Mesendoderm (in vitro differentiated cells): ENCODE measurements around the gene APOC3.

ENCODE experiments used
- DNase-seq: peaks from one replicate; pipeline ENCODE4 v3.0.0; 2013
- H2AK5ac ChIP-seq: 2 replicates; pipeline ENCODE4 v1.6.1; 2013; ENCODE audit warnings: low read length, inconsistent platforms
- H2BK120ac ChIP-seq: 2 replicates; pipeline ENCODE4 v1.6.1; 2013; ENCODE audit warnings: low read depth, mild to moderate bottlenecking, low read length, moderate library complexity, mixed read lengths
- H2BK15ac ChIP-seq: replicated peaks from 2 replicates; pipeline ENCODE4 v1.6.1; 2013; ENCODE audit warnings: low read depth, mild to moderate bottlenecking, moderate library complexity
- H2BK5ac ChIP-seq: 2 replicates; pipeline ENCODE4 v1.6.1; 2013; ENCODE audit warnings: low read length, inconsistent platforms
- H3K18ac ChIP-seq: 2 replicates; pipeline ENCODE4 v1.6.1; 2013; ENCODE audit warnings: mild to moderate bottlenecking, low read length, mixed read lengths
- H3K23ac ChIP-seq: one replicate; pipeline ENCODE4 v1.6.1; 2013; ENCODE audit warnings: low read length
- H3K27ac ChIP-seq: 2 replicates; pipeline ENCODE4 v1.5.1; 2013; ENCODE audit warnings: low read depth, mild to moderate bottlenecking, inconsistent platforms, low read length, moderate library complexity
- H3K27me3 ChIP-seq: 2 replicates; pipeline ENCODE4 v1.6.1; 2013; ENCODE audit warnings: low read length, control low read depth, mild to moderate bottlenecking, inconsistent platforms; ENCODE audit not compliant: insufficient read depth, poor library complexity
- H3K36me3 ChIP-seq: 2 replicates; pipeline ENCODE4 v1.6.1; 2013; ENCODE audit warnings: low read length, inconsistent platforms; ENCODE audit not compliant: control insufficient read depth, insufficient read depth
- H3K4ac ChIP-seq: one replicate; pipeline ENCODE4 v1.6.1; 2013; ENCODE audit warnings: low read depth, mild to moderate bottlenecking, low read length, moderate library complexity
- H3K4me1 ChIP-seq: 2 replicates; pipeline ENCODE4 v1.6.1; 2013; ENCODE audit warnings: low read depth, low read length, inconsistent platforms; ENCODE audit not compliant: control insufficient read depth
- H3K4me2 ChIP-seq: 2 replicates; pipeline ENCODE4 v1.6.1; 2013; ENCODE audit warnings: low read length
- H3K4me3 ChIP-seq: 2 replicates; pipeline ENCODE4 v1.5.1; 2013; ENCODE audit warnings: mild to moderate bottlenecking, low read length
- H3K56ac ChIP-seq: one replicate; pipeline ENCODE4 v1.6.1; 2013; ENCODE audit warnings: low read length
- H3K79me1 ChIP-seq: 2 replicates; pipeline ENCODE4 v1.6.1; 2013; ENCODE audit warnings: low read length, inconsistent platforms
- H3K79me2 ChIP-seq: 2 replicates; pipeline ENCODE4 v1.6.1; 2013; ENCODE audit warnings: mild to moderate bottlenecking, low read length; ENCODE audit not compliant: control insufficient read depth, insufficient read depth
- H3K9ac ChIP-seq: 2 replicates; pipeline ENCODE4 v1.6.1; 2013; ENCODE audit warnings: low read length, inconsistent platforms
- H4K5ac ChIP-seq: one replicate; pipeline ENCODE4 v1.6.1; 2013; ENCODE audit warnings: low read length
- H4K8ac ChIP-seq: one replicate; pipeline ENCODE4 v1.6.1; 2013; ENCODE audit warnings: low read depth, mild to moderate bottlenecking, control low read depth, low read length, moderate library complexity
- WGBS: extraction: QIAGEN DNeasy Blood & Tissue Kit; methylation state at CpG from one replicate; pipeline ENCODE4 v1.1.7; 2013; ENCODE audit warnings: low lambda C conversion rate, missing lambda C conversion rate; ENCODE audit not compliant: insufficient coverage; ENCODE audit errors: extremely low coverage; 5-methylcytosine and 5-hydroxymethylcytosine counted together

APOC3 gene

GRCh38 chr11:116869610-116870009 lies 39.9 kb downstream of the APOC3 start:
- Histone ChIP-seq H3K4ac (no peak overlapping the region), H2BK5ac (no peak overlapping the region), H3K79me1 (no peaks in the 10 kb centered on the region), H4K8ac (no peak overlapping the region), H4K5ac (no peak overlapping the region), H2BK15ac (no peak overlapping the region), H3K56ac (no peak overlapping the region), H2BK120ac (no peak overlapping the region), H3K9ac (no peak overlapping the region), H3K18ac (no peak overlapping the region), H3K4me3 (no peak overlapping the region), H3K4me2 (no peak overlapping the region), H3K27ac (no peak overlapping the region), H3K27me3 (no peaks in the 10 kb centered on the region), H2AK5ac (no peak overlapping the region), H3K4me1 (no peaks in the 10 kb centered on the region), H3K36me3 (peaks cover 3% of the 10 kb centered on the region), H3K23ac (no peak overlapping the region), H3K79me2 (no peaks in the 10 kb centered on the region)
- no CpG with 5 or more reads among the region's 4 CpGs for WGBS
- DNase-seq = no peak

- Histone ChIP-seq H3K4me3 (no peak overlapping the region), H3K56ac (no peak overlapping the region), H3K4ac (no peak overlapping the region), H3K27me3 (no peaks in the 10 kb centered on the region), H4K5ac (no peak overlapping the region), H3K36me3 (peaks cover 3% of the 10 kb centered on the region), H4K8ac (no peak overlapping the region), H2AK5ac (no peak overlapping the region), H3K27ac (no peak overlapping the region), H3K18ac (no peak overlapping the region), H2BK120ac (no peak overlapping the region), H3K4me2 (no peak overlapping the region), H2BK15ac (no peak overlapping the region), H3K79me1 (no peaks in the 10 kb centered on the region), H2BK5ac (no peak overlapping the region), H3K9ac (no peak overlapping the region), H3K4me1 (no peaks in the 10 kb centered on the region), H3K23ac (no peak overlapping the region), H3K79me2 (no peaks in the 10 kb centered on the region)
- no peak for DNase-seq
- WGBS = no CpG with 5 or more reads among the region's 3 CpGs
Measured at GRCh38 chr11:116870054-116870453, 40.3 kb downstream of the APOC3 start.

- no peak overlapping the region for H3K18ac ChIP-seq
- no peak overlapping the region for H3K4ac ChIP-seq
- H3K9ac ChIP-seq = no peak overlapping the region
- H3K4me3 ChIP-seq = no peak overlapping the region
- no peak overlapping the region for H2AK5ac ChIP-seq
- no CpG with 5 or more reads among the region's 3 CpGs for WGBS
- DNase-seq = no peak
- peaks cover 3% of the 10 kb centered on the region for H3K36me3 ChIP-seq
- H2BK5ac ChIP-seq = no peak overlapping the region
- H4K5ac ChIP-seq = no peak overlapping the region
- H2BK120ac ChIP-seq = no peak overlapping the region
- H3K4me1 ChIP-seq = no peaks in the 10 kb centered on the region
- H3K4me2 ChIP-seq = no peak overlapping the region
- no peaks in the 10 kb centered on the region for H3K27me3 ChIP-seq
- H3K27ac ChIP-seq = no peak overlapping the region
- H4K8ac ChIP-seq = no peak overlapping the region
- no peak overlapping the region for H3K23ac ChIP-seq
- H2BK15ac ChIP-seq = no peak overlapping the region
- H3K79me2 ChIP-seq = no peaks in the 10 kb centered on the region
- H3K56ac ChIP-seq = no peak overlapping the region
- no peaks in the 10 kb centered on the region for H3K79me1 ChIP-seq
Measured at GRCh38 chr11:116871248-116871647, 41.5 kb downstream of the APOC3 start.

GRCh38 chr11:116873381-116873780 lies 43.7 kb downstream of the APOC3 start:
- no peak overlapping the region for H2AK5ac ChIP-seq
- no peaks in the 10 kb centered on the region for H3K79me2 ChIP-seq
- no peak overlapping the region for H2BK5ac ChIP-seq
- H3K56ac ChIP-seq = no peak overlapping the region
- H3K4me2 ChIP-seq = no peak overlapping the region
- H3K4me1 ChIP-seq = no peaks in the 10 kb centered on the region
- H3K79me1 ChIP-seq = no peaks in the 10 kb centered on the region
- no CpG with 5 or more reads among the region's 11 CpGs for WGBS
- H3K18ac ChIP-seq = no peak overlapping the region
- H3K27me3 ChIP-seq = no peaks in the 10 kb centered on the region
- no peak overlapping the region for H4K8ac ChIP-seq
- H2BK120ac ChIP-seq = no peak overlapping the region
- no peak overlapping the region for H3K9ac ChIP-seq
- H3K4me3 ChIP-seq = no peak overlapping the region
- no peak for DNase-seq
- H3K27ac ChIP-seq = no peak overlapping the region
- H4K5ac ChIP-seq = no peak overlapping the region
- H3K4ac ChIP-seq = no peak overlapping the region
- no peak overlapping the region for H2BK15ac ChIP-seq
- no peak overlapping the region for H3K23ac ChIP-seq
- H3K36me3 ChIP-seq = no peaks in the 10 kb centered on the region

- H3K27me3 ChIP-seq = no peaks in the 10 kb centered on the region
- H4K5ac ChIP-seq = no peak overlapping the region
- no peak overlapping the region for H3K9ac ChIP-seq
- H2BK120ac ChIP-seq = no peak overlapping the region
- no peak overlapping the region for H3K56ac ChIP-seq
- no peak overlapping the region for H3K23ac ChIP-seq
- H3K4me1 ChIP-seq = no peaks in the 10 kb centered on the region
- no peaks in the 10 kb centered on the region for H3K79me1 ChIP-seq
- no peak overlapping the region for H3K18ac ChIP-seq
- H2BK5ac ChIP-seq = no peak overlapping the region
- H3K4me2 ChIP-seq = no peak overlapping the region
- H3K36me3 ChIP-seq = no peaks in the 10 kb centered on the region
- H3K79me2 ChIP-seq = no peaks in the 10 kb centered on the region
- H3K4ac ChIP-seq = no peak overlapping the region
- H3K4me3 ChIP-seq = no peak overlapping the region
- WGBS = no CpG with 5 or more reads among the region's 2 CpGs
- DNase-seq = no peak
- no peak overlapping the region for H4K8ac ChIP-seq
- H2AK5ac ChIP-seq = no peak overlapping the region
- no peak overlapping the region for H2BK15ac ChIP-seq
- no peak overlapping the region for H3K27ac ChIP-seq
Measured at GRCh38 chr11:116874251-116874650, 44.5 kb downstream of the APOC3 start.

GRCh38 chr11:116875194-116875593 lies 45.5 kb downstream of the APOC3 start:
- Histone ChIP-seq H2BK15ac (no peak overlapping the region), H3K4me3 (no peak overlapping the region), H3K4me2 (no peak overlapping the region), H2BK5ac (no peak overlapping the region), H3K56ac (no peak overlapping the region), H4K5ac (no peak overlapping the region), H2BK120ac (no peak overlapping the region), H3K27me3 (no peaks in the 10 kb centered on the region), H3K9ac (no peak overlapping the region), H3K27ac (no peak overlapping the region), H3K4ac (no peak overlapping the region), H2AK5ac (no peak overlapping the region), H3K36me3 (no peaks in the 10 kb centered on the region), H3K79me2 (no peaks in the 10 kb centered on the region), H3K4me1 (no peaks in the 10 kb centered on the region), H4K8ac (no peak overlapping the region), H3K18ac (no peak overlapping the region), H3K79me1 (no peaks in the 10 kb centered on the region), H3K23ac (no peak overlapping the region)
- WGBS = no CpG with 5 or more reads among the region's 7 CpGs
- DNase-seq = no peak
